Measurements from ENCODE around the gene EDAR. TPM values are rescaled to one million over a fixed set of nuclear protein-coding genes. Genes with fewer than 3 reads are reported as not detected.

The EDAR gene
- total RNA-seq, 1 donor from 2014 or later, result not detected

DNA sequence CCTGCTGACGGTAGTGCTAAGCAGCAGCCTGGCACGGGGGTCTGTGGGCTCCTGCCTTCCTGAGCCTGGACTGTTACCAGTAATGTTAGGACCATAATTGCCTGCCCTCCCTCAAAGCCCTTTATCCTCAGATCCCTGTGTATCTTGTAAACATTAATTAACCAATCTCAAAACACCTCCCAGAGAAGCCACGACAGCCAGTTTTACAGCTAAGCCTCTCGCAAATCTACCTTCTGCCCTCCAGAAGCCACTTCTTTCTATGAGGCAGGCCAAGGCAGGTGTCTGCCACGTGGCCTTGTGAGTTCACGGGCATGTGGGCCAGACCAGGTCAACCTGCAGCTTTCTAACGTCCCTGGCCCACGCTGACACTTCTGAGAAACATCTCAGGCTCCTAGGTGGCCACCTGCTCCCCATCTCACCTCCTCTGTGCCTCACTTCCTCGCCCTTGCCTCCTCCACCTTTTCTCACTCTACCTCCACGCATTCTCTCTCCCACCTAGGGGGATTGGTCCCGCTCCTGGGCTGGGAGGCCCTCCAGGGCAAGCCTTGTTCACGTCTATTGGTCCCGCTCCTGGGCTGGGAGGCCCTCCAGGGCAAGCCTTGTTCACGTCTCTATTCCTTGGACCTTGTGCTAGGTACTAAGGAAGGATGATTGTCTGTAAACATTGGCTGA lies 64.3 kb downstream of the EDAR start:
- CTCF ChIA-PET, result no interaction called here
- DNase-seq (no peak), ATAC-seq (ENCODE audit: low read depth) (no peak)
- TF ChIP-seq, protein P1, sequence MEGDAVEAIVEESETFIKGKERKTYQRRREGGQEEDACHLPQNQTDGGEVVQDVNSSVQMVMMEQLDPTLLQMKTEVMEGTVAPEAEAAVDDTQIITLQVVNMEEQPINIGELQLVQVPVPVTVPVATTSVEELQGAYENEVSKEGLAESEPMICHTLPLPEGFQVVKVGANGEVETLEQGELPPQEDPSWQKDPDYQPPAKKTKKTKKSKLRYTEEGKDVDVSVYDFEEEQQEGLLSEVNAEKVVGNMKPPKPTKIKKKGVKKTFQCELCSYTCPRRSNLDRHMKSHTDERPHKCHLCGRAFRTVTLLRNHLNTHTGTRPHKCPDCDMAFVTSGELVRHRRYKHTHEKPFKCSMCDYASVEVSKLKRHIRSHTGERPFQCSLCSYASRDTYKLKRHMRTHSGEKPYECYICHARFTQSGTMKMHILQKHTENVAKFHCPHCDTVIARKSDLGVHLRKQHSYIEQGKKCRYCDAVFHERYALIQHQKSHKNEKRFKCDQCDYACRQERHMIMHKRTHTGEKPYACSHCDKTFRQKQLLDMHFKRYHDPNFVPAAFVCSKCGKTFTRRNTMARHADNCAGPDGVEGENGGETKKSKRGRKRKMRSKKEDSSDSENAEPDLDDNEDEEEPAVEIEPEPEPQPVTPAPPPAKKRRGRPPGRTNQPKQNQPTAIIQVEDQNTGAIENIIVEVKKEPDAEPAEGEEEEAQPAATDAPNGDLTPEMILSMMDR (IDR thresholded peaks at IDR 0.05), result no peak
- POLR2A ChIA-PET, result no interaction called here
- no peaks in the 10 kb centered on the region for H3K36me3 Mint-ChIP-seq (ENCODE audit: low read depth)
- no peak overlapping the region for H3K27ac Mint-ChIP-seq
- H3K27me3 Mint-ChIP-seq, result peaks cover 2% of the 10 kb centered on the region
- no peak overlapping the region for H3K4me3 Mint-ChIP-seq
- no peaks in the 10 kb centered on the region for H3K4me1 Mint-ChIP-seq
- no peaks in the 10 kb centered on the region for H3K9me3 Mint-ChIP-seq
- intact Hi-C loops (cut with micrococcal nuclease), result no loop called here

DNA sequence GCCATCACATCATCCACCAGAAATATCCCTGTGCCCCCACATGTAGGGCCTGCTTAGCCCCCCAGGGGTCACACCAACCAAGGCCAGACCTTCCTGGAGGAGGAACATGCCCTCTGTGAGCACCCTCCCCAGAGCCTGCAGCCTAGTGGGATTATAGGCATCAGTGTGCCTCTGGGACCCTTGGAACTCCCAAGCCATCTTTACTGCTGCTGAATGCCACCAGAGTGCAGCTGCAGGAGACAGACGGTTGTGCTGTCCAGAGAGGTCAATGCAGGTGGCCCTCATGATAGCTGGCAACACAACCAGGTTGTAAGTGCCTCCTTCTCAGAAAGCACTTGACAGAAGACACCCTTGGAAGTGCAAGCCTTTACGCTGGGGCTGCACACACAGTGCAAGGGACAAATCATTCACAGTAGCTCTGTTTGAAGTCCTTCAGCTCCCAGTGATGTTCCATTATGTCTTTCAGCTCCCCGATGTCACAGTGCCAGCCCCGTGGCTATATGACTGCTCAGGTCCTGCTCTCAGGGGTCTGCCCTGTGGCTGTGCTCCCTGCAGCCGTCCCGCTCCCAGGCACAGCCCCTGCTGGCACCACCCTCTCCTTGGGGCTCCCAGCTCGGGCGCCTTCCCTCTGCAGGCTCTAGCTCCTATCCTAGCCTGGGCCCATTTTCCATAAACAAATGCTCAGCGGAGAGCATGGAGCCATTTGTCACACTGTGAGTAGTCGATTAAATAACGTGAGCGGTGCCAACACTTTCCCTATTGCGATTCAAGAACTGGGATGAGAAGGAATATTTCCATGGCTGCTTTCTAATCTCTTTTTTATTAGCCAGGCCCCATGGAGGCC lies 65.1 kb downstream of the EDAR start:
- H3K9me3 Mint-ChIP-seq, result no peaks in the 10 kb centered on the region
- intact Hi-C loops (cut with micrococcal nuclease), result no loop called here
- CTCF ChIA-PET, result no interaction called here
- TF ChIP-seq, protein P1 (IDR thresholded peaks at IDR 0.05), result no peak
- ATAC-seq (ENCODE audit: low read depth) (no peak), DNase-seq (no peak)
- H3K36me3 Mint-ChIP-seq (ENCODE audit: low read depth), result no peaks in the 10 kb centered on the region
- no peak overlapping the region for H3K4me3 Mint-ChIP-seq
- H3K27me3 Mint-ChIP-seq, result peaks cover 2% of the 10 kb centered on the region
- POLR2A ChIA-PET, result no interaction called here
- no peak overlapping the region for H3K27ac Mint-ChIP-seq
- H3K4me1 Mint-ChIP-seq, result no peaks in the 10 kb centered on the region

DNA sequence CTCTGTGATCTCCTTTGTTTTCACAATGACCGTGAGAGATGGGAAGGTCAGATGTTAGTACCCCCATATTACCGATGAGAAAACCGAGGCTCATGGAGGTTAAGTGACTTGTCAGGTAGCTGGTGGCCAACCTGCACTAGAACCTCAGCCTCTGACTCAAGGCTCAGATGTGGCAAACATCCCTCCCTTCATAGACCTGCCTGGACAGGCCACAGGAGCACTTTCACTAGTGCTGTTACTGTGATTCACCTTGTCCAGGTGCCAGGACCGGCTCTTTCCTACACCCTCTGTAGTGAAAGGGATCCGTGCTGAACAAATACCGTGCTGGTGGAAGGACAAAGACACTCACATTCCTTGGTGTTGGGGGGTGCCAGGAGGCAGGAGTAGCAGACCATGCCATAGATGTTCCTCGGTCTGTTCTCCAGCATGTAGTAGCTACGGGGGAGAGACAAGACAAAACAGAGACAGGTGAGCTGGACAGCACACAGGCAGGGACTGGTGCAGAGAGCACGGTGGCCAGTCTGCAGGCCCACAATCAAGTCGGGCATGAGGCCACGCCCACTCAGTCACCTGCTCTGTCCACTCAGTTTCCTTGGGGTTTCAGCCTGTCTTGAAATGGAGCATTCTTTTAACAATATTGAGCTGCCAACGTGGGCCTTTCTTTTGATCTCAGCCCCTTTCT lies 65.9 kb downstream of the EDAR start:
- ATAC-seq (ENCODE audit: low read depth) (no peak), DNase-seq (no peak)
- H3K27me3 Mint-ChIP-seq, result peaks cover under 1% of the 10 kb centered on the region
- intact Hi-C loops (cut with micrococcal nuclease), result no loop called here
- H3K36me3 Mint-ChIP-seq (ENCODE audit: low read depth), result no peaks in the 10 kb centered on the region
- H3K27ac Mint-ChIP-seq, result no peak overlapping the region
- TF ChIP-seq, protein P1 (IDR thresholded peaks at IDR 0.05), result no peak
- POLR2A ChIA-PET, result no interaction called here
- CTCF ChIA-PET, result no interaction called here
- no peaks in the 10 kb centered on the region for H3K9me3 Mint-ChIP-seq
- no peak overlapping the region for H3K4me3 Mint-ChIP-seq
- no peaks in the 10 kb centered on the region for H3K4me1 Mint-ChIP-seq

DNA sequence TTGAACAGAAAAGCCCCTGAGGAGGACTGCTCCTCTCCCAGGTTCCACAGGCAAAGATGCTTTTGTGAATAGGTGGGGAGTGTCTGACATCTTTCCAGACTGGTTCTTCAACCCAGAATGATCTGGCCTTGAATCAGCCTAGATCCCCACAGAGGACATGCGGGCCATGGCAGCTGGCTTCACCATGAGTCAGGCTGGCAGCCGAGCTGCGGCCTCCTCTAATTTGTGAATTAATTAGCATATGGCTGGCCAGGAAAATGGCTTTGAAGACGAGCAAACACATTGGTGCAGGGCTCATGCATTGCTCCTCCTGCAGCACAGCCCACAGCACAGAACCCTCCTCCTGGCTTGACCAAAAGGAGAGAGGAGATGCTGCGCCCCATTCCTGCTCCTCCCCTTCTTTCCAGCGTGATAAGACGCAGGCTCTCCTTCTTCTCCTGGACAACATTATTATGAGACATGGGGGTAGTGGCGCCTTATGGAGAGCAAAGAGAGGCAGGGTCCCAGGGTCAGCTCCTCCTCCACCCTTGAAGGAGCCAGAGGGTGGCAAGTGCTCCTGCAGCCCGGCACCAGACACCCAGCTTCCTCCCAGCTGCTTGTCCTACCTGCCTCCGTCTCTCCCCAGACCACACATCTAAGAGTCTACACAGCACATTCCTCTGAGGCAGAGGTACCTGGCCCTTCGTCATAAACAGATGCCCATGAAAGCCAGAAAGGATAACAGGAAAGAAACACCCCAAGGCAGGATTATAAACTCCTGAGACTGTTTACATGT lies 66.7 kb downstream of the EDAR start:
- ChIA-PET POLR2A (no interaction called here), CTCF (no interaction called here)
- no peaks in the 10 kb centered on the region for H3K9me3 Mint-ChIP-seq
- no peaks in the 10 kb centered on the region for H3K27me3 Mint-ChIP-seq
- no peak overlapping the region for H3K4me3 Mint-ChIP-seq
- intact Hi-C loops (cut with micrococcal nuclease), result no loop called here
- H3K27ac Mint-ChIP-seq, result no peak overlapping the region
- DNase-seq (no peak), ATAC-seq (ENCODE audit: low read depth) (no peak)
- H3K4me1 Mint-ChIP-seq, result no peaks in the 10 kb centered on the region
- H3K36me3 Mint-ChIP-seq (ENCODE audit: low read depth), result no peaks in the 10 kb centered on the region
- TF ChIP-seq, protein P1 (IDR thresholded peaks at IDR 0.05), result no peak
